ENCODE results near the gene FNDC3A.

DNA sequence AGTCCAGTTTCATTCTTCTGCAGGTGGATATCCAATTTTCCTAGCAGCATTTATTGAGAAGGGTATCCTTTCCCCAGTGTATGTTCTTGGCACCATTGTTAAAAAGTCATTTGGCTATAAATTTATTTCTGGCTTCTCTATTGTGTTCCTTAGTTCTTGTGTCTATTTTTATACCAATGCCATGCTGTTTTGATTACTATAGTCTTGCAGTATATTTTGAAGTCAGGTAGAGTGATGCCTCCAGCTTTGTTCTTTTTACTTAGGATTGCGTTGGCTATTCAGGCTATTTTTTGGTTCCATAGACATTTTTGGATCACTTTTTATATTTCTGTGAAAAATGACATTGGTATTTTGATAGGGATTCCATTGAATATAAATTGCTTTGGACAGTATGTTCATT lies 172.7 kb downstream of the FNDC3A start:
- TF ChIP-seq, protein P1, sequence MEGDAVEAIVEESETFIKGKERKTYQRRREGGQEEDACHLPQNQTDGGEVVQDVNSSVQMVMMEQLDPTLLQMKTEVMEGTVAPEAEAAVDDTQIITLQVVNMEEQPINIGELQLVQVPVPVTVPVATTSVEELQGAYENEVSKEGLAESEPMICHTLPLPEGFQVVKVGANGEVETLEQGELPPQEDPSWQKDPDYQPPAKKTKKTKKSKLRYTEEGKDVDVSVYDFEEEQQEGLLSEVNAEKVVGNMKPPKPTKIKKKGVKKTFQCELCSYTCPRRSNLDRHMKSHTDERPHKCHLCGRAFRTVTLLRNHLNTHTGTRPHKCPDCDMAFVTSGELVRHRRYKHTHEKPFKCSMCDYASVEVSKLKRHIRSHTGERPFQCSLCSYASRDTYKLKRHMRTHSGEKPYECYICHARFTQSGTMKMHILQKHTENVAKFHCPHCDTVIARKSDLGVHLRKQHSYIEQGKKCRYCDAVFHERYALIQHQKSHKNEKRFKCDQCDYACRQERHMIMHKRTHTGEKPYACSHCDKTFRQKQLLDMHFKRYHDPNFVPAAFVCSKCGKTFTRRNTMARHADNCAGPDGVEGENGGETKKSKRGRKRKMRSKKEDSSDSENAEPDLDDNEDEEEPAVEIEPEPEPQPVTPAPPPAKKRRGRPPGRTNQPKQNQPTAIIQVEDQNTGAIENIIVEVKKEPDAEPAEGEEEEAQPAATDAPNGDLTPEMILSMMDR (IDR thresholded peaks at IDR 0.05; ENCODE audit: insufficient read depth, low read length): no peak
- TF ChIP-seq POLR2AphosphoS5 (IDR thresholded peaks at IDR 0.05; ENCODE audit: low read depth) (no peak), GABPA (IDR thresholded peaks at IDR 0.05; ENCODE audit: low read depth) (no peak)
- TF ChIP-seq, protein P2, sequence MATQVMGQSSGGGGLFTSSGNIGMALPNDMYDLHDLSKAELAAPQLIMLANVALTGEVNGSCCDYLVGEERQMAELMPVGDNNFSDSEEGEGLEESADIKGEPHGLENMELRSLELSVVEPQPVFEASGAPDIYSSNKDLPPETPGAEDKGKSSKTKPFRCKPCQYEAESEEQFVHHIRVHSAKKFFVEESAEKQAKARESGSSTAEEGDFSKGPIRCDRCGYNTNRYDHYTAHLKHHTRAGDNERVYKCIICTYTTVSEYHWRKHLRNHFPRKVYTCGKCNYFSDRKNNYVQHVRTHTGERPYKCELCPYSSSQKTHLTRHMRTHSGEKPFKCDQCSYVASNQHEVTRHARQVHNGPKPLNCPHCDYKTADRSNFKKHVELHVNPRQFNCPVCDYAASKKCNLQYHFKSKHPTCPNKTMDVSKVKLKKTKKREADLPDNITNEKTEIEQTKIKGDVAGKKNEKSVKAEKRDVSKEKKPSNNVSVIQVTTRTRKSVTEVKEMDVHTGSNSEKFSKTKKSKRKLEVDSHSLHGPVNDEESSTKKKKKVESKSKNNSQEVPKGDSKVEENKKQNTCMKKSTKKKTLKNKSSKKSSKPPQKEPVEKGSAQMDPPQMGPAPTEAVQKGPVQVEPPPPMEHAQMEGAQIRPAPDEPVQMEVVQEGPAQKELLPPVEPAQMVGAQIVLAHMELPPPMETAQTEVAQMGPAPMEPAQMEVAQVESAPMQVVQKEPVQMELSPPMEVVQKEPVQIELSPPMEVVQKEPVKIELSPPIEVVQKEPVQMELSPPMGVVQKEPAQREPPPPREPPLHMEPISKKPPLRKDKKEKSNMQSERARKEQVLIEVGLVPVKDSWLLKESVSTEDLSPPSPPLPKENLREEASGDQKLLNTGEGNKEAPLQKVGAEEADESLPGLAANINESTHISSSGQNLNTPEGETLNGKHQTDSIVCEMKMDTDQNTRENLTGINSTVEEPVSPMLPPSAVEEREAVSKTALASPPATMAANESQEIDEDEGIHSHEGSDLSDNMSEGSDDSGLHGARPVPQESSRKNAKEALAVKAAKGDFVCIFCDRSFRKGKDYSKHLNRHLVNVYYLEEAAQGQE (IDR thresholded peaks at IDR 0.05; ENCODE audit: insufficient replicate concordance, low read depth): no peak

Data from HL-60 (cell line).